ENCODE measurements around the gene PTGS2. TPM values are rescaled to one million over a fixed set of nuclear protein-coding genes. Genes with fewer than 3 reads are reported as not detected.

PTGS2 gene
- total and polyA plus RNA-seq, 4 donors, result 5.3 to 20.6 (median 15.5) TPM

DNA sequence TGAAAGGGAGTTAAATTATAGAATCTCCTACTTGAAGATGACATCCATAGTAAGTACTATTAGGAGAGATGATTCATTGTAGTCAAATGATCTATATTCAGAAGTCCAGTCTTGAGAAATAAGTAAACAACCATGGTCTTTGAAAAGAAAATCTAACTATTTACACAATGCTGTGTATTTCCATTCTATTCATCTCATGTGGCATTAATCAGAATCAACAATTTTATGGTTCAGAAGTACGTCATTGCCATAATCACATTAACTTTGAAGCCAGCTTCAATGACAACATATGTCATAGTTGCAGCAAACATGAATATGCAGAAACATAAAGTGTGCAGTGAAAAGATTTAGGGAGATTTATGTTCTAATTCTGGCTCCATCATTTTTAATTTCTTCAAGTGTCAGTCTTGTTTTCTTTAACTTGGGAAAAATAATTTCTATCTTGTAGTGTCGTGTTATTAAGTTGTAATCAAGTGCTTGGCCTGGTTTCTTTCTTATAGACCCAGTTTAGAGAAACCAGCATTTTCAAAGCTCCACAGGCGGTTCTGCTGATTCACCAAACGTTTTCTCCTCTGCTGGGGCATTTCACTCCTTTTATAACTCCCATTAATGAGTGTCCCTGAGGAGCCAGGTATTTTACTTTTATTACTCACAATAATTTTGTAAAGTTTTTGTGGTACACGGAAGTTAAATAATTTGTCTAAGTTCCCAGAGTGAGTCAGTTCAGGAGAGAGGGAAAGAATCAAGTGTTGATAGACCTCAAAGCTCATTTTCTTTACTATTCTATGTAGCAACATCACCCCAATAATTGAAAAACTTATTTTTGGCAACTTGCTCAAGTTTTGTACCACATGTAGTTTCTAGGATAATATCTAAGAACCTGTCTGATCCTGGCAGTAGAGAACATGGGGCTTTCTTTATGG lies 35.9 kb upstream of the PTGS2 start:
- Histone ChIP-seq H3K4me3 (no peak overlapping the region), H3K27ac (ENCODE audit: low read depth in 1 of 2, low read length in 1 of 2) (no peak overlapping the region), H3K9ac (ENCODE audit: insufficient read depth in 1 of 2, low read length in 2 of 2) (no peak overlapping the region), H3K27me3 (ENCODE audit: control insufficient read depth in 3 of 3, insufficient read depth in 3 of 3, low read length in 2 of 3) (no peaks in the 10 kb centered on the region), H3K4me1 (ENCODE audit: control insufficient read depth in 5 of 5, insufficient read depth in 5 of 5, low read length in 5 of 5) (no peaks in the 10 kb centered on the region), H3K36me3 (ENCODE audit: control insufficient read depth in 4 of 4, insufficient read depth in 4 of 4, low read length in 4 of 4) (no peaks in the 10 kb centered on the region), H3K9me3 (ENCODE audit: control insufficient read depth in 4 of 4, insufficient read depth in 3 of 4, low read length in 3 of 4) (no peaks in the 10 kb centered on the region)
- TF ChIP-seq, protein P1, sequence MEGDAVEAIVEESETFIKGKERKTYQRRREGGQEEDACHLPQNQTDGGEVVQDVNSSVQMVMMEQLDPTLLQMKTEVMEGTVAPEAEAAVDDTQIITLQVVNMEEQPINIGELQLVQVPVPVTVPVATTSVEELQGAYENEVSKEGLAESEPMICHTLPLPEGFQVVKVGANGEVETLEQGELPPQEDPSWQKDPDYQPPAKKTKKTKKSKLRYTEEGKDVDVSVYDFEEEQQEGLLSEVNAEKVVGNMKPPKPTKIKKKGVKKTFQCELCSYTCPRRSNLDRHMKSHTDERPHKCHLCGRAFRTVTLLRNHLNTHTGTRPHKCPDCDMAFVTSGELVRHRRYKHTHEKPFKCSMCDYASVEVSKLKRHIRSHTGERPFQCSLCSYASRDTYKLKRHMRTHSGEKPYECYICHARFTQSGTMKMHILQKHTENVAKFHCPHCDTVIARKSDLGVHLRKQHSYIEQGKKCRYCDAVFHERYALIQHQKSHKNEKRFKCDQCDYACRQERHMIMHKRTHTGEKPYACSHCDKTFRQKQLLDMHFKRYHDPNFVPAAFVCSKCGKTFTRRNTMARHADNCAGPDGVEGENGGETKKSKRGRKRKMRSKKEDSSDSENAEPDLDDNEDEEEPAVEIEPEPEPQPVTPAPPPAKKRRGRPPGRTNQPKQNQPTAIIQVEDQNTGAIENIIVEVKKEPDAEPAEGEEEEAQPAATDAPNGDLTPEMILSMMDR (IDR thresholded peaks at IDR 0.05; ENCODE audit: control extremely low read depth, extremely low read depth), result no peak
- 86 to 87% methylated on average over 5 of the region's 5 CpGs for WGBS, 2 donors
- DNase-seq (no peak), ATAC-seq (ENCODE audit: insufficient read depth, low FRiP score) (no peak)

DNA sequence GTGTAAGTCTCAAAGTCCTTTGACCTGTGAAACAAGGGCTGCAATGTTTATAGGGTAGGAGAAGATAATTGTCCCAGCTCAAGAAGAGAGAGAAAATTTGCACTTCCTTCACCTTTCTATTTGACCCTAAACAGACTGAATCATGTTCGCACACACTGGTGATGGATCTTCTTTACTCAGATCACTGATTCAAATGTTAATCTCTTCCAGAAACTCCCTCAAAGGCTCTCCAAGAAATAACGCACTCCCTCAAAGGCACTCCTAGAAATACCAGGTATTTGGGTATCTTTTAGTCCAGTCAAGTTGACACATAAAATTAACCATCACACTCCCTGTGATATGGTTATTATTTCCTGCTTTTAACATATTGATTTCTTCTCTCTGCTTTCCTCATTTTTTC lies 30.5 kb upstream of the PTGS2 start:
- TF ChIP-seq, protein P1 (IDR thresholded peaks at IDR 0.05; ENCODE audit: control extremely low read depth, extremely low read depth), result no peak
- no peaks in the 10 kb centered on the region for H3K4me1 ChIP-seq (ENCODE audit: control insufficient read depth in 5 of 5, insufficient read depth in 5 of 5, low read length in 5 of 5)
- ATAC-seq (ENCODE audit: insufficient read depth, low FRiP score) (no peak), DNase-seq (no peak)
- no peak overlapping the region for H3K4me3 ChIP-seq
- no peaks in the 10 kb centered on the region for H3K9me3 ChIP-seq (ENCODE audit: control insufficient read depth in 4 of 4, insufficient read depth in 3 of 4, low read length in 3 of 4)
- 87 to 97% methylated on average over 2 of the region's 2 CpGs for WGBS, 2 donors
- no peaks in the 10 kb centered on the region for H3K27me3 ChIP-seq (ENCODE audit: control insufficient read depth in 3 of 3, insufficient read depth in 3 of 3, low read length in 2 of 3)
- H3K9ac ChIP-seq (ENCODE audit: insufficient read depth in 1 of 2, low read length in 2 of 2), result no peak overlapping the region
- H3K27ac ChIP-seq (ENCODE audit: low read depth in 1 of 2, low read length in 1 of 2), result no peak overlapping the region
- no peaks in the 10 kb centered on the region for H3K36me3 ChIP-seq (ENCODE audit: control insufficient read depth in 4 of 4, insufficient read depth in 4 of 4, low read length in 4 of 4)

DNA sequence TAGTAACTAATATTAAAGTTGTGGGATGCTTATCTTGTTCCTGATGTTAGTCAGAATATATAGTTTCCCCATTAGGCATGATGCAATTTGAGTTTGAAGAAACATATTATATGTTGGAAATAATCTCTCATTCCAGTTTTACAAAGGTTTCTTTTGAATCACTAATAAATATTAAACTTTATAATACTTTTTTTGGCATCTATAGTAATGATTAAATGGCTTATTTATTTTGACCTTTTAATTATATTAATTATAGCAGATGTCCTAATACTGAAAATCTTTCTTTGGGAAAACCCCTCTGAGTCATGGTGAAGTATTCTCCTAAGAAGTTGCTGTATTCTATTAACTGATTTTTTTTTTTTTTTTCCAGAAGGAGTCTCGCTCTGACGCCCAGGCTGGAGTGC lies 28.5 kb upstream of the PTGS2 start:
- ATAC-seq (ENCODE audit: insufficient read depth, low FRiP score) (no peak), DNase-seq (no peak)
- Histone ChIP-seq H3K27ac (ENCODE audit: low read depth in 1 of 2, low read length in 1 of 2) (no peak overlapping the region), H3K36me3 (ENCODE audit: control insufficient read depth in 4 of 4, insufficient read depth in 4 of 4, low read length in 4 of 4) (no peaks in the 10 kb centered on the region), H3K4me1 (ENCODE audit: control insufficient read depth in 5 of 5, insufficient read depth in 5 of 5, low read length in 5 of 5) (no peaks in the 10 kb centered on the region), H3K9me3 (ENCODE audit: control insufficient read depth in 4 of 4, insufficient read depth in 3 of 4, low read length in 3 of 4) (no peaks in the 10 kb centered on the region), H3K27me3 (ENCODE audit: control insufficient read depth in 3 of 3, insufficient read depth in 3 of 3, low read length in 2 of 3) (no peaks in the 10 kb centered on the region), H3K4me3 (no peak overlapping the region), H3K9ac (ENCODE audit: insufficient read depth in 1 of 2, low read length in 2 of 2) (no peak overlapping the region)
- WGBS, 2 donors, result 81 to 88% methylated on average over 2 of the region's 2 CpGs
- TF ChIP-seq, protein P1 (IDR thresholded peaks at IDR 0.05; ENCODE audit: control extremely low read depth, extremely low read depth), result no peak
